Peyer's patch (tissue), 4 donors: Measurements from ENCODE around the gene EPS8. TPM values are rescaled to one million over a fixed set of nuclear protein-coding genes. Genes with fewer than 3 reads are reported as not detected.

Experiments
- DNase-seq, 3 donors: peaks; one replicate each; pipeline ENCODE4 v3.0.0-alpha.2; 2017 to 2019
- H3K27ac ChIP-seq, 4 donors: fragments of 200-600 bp; sonication (generic); one replicate each; pipeline ENCODE4 v1.5.1; 2016 to 2019
- H3K27me3 ChIP-seq, 2 donors: fragments of 200-600 bp; sonication (generic); one replicate each; pipeline ENCODE4 v1.5.1; 2019
- H3K36me3 ChIP-seq, 3 donors: fragments of 200-600 bp; sonication (generic); one replicate each; pipeline ENCODE4 v1.5.1; 2016 to 2019
- H3K4me1 ChIP-seq, 4 donors: fragments of 200-600 bp; sonication (generic); one replicate each; pipeline ENCODE4 v1.5.1; 2016 to 2019
- H3K4me3 ChIP-seq, 4 donors: fragments of 200-600 bp; sonication (generic); 1 replicate in 3 of 4; 2 replicates in 1 of 4; pipeline ENCODE4 v1.5.1; 2016 to 2019; ENCODE audit warnings: mild to moderate bottlenecking in 1 of 4
- H3K9me3 ChIP-seq, 4 donors: fragments of 200-600 bp; sonication (generic); one replicate each; pipeline ENCODE4 v1.5.1; 2016 to 2019; ENCODE audit warnings: mild to moderate bottlenecking in 1 of 4
- POLR2A ChIP-seq, 2 donors: fragments of 450-650 bp; IDR thresholded peaks; one replicate each; pipeline ENCODE4 v1.5.1; 2017; ENCODE audit warnings: antibody characterized with exemption in 2 of 2, mild to moderate bottlenecking in 2 of 2, moderate library complexity in 2 of 2
- total RNA-seq, 4 donors: library from RNA; depleted of rRNA; stranded (reverse); fragments of >200 nt; gene quantifications; one replicate each; pipeline ENCODE4 v1.1.0, GENCODE V29; 2016
- TF ChIP-seq, protein P1 (sequence below), 6 experiments: fragments of 450-650 bp in 4 of 6; fragments of 200-600 bp in 2 of 6; sonication (generic) in 1 of 6; IDR thresholded peaks; one replicate each; pipeline ENCODE4 v1.5.1; 2017 to 2019; ENCODE audit warnings: antibody characterized with exemption in 6 of 6, mild to moderate bottlenecking in 3 of 6, moderate library complexity in 1 of 6

The EPS8 gene
- total RNA-seq, 4 donors from 2014 or later: 57.8 to 168 (median 129) TPM

GRCh38 chr12:15729097-15729496 lies 60.1 kb downstream of the EPS8 start:
- no peaks in the 10 kb centered on the region for H3K27me3 ChIP-seq
- no peaks in the 10 kb centered on the region for H3K36me3 ChIP-seq
- no peak overlapping the region for H3K27ac ChIP-seq
- DNase-seq: no peak
- H3K4me1 ChIP-seq: peaks cover 0 to 37% (median 2%) of the 10 kb centered on the region in 4 donors
- TF ChIP-seq, protein P1, sequence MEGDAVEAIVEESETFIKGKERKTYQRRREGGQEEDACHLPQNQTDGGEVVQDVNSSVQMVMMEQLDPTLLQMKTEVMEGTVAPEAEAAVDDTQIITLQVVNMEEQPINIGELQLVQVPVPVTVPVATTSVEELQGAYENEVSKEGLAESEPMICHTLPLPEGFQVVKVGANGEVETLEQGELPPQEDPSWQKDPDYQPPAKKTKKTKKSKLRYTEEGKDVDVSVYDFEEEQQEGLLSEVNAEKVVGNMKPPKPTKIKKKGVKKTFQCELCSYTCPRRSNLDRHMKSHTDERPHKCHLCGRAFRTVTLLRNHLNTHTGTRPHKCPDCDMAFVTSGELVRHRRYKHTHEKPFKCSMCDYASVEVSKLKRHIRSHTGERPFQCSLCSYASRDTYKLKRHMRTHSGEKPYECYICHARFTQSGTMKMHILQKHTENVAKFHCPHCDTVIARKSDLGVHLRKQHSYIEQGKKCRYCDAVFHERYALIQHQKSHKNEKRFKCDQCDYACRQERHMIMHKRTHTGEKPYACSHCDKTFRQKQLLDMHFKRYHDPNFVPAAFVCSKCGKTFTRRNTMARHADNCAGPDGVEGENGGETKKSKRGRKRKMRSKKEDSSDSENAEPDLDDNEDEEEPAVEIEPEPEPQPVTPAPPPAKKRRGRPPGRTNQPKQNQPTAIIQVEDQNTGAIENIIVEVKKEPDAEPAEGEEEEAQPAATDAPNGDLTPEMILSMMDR (IDR thresholded peaks at IDR 0.05): no peak
- no peak for TF ChIP-seq POLR2A (IDR thresholded peaks at IDR 0.05)
- no peak overlapping the region for H3K4me3 ChIP-seq
- no peaks in the 10 kb centered on the region for H3K9me3 ChIP-seq

DNA sequence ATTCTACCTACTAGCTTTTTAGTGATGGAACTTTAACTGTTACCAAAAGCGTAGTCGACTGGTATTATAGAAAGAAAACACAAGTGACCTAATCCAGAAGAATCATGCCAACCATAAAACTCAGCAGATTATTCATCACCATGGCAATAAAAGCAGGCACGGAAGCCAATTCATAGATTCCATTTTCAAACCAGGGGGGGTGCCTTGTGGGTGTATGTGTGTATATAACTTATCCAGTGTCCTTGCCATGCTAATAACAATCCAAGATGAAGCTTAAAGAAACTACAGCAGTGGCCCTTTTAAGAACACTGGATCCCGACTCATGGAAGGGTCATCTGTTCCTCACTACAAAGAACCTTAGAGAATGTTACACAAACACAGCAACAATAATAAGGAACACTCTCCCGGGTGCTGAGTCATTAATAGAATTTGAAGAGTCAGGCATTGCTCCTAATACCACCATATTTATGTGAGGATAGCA lies 61.0 kb downstream of the EPS8 start:
- Histone ChIP-seq H3K27ac (peak overlapping the region in 3 of 4 donors; percentile 1 to 64 (median 6)), H3K36me3 (no peaks in the 10 kb centered on the region), H3K27me3 (no peaks in the 10 kb centered on the region), H3K9me3 (no peaks in the 10 kb centered on the region), H3K4me3 (no peak overlapping the region), H3K4me1 (peaks cover 0 to 33% (median 2%) of the 10 kb centered on the region in 4 donors)
- DNase-seq: no peak
- TF ChIP-seq POLR2A (IDR thresholded peaks at IDR 0.05): no peak
- TF ChIP-seq, protein P1 (IDR thresholded peaks at IDR 0.05): no peak

DNA sequence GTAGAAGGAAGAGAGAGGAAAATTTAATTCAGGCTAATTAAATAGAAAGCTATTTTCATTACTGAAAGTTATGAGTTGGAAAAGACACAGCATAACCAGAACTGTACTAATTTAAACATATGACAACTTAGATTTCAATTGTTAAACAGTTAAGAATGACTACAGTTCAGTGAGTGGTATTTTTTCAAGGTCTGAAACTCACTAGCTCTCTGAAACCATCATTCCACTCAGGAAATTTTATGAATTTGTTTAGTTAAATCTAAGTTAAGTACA lies 62.4 kb downstream of the EPS8 start:
- peaks cover 0 to 20% (median 2%) of the 10 kb centered on the region in 4 donors for H3K4me1 ChIP-seq
- no peaks in the 10 kb centered on the region for H3K9me3 ChIP-seq
- H3K27me3 ChIP-seq: no peaks in the 10 kb centered on the region
- no peak for DNase-seq
- H3K36me3 ChIP-seq: no peaks in the 10 kb centered on the region
- H3K4me3 ChIP-seq: no peak overlapping the region
- no peak for TF ChIP-seq POLR2A (IDR thresholded peaks at IDR 0.05)
- TF ChIP-seq, protein P1 (IDR thresholded peaks at IDR 0.05): no peak
- H3K27ac ChIP-seq: peak overlapping the region in 2 of 4 donors; percentile 20 to 36

DNA sequence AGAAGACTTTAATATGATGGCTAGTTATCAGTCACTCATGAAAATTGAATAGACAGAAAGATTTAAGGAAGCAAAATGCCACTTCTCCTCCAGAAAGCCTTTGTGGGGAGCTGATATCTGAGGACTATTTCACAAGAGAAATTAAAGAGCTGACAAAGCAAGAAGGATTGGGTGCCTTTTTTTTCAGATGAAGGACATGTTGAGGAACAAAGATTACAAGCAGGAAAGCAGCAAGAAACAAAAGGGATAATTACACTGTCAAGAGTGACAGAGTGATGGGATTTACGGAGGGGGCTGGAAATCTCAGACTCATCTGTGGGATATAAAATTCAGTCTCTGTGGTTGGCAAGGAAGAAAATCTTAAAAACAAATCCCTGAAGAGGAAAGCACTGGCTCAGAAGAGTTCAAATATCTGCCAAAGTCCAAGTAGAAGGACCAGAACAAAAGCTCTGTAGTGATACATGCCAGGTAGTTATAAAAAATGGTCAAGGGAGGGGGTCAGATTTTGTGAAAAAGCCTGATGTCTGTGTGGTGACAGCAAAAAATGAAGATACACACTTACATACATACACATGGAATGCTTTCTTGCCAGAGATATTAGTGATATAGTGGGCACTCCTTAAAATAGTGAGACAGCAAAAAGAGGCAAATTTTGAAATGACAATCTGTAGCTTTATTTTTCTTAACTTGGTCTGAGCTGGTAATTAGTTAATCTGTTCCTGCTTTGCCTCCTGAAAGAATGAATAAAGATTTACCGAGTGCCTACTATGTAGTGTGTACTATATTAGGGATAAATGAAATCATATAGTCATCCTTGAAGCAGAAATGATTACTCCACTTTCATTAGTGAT lies 62.9 kb downstream of the EPS8 start:
- Histone ChIP-seq H3K27ac (peak overlapping the region in 2 of 4 donors; percentile 20 to 36), H3K4me1 (peaks cover 0 to 15% (median 2%) of the 10 kb centered on the region in 4 donors), H3K9me3 (no peaks in the 10 kb centered on the region), H3K4me3 (no peak overlapping the region), H3K27me3 (no peaks in the 10 kb centered on the region), H3K36me3 (no peaks in the 10 kb centered on the region)
- no peak for TF ChIP-seq POLR2A (IDR thresholded peaks at IDR 0.05)
- TF ChIP-seq, protein P1 (IDR thresholded peaks at IDR 0.05): no peak
- no peak for DNase-seq

DNA sequence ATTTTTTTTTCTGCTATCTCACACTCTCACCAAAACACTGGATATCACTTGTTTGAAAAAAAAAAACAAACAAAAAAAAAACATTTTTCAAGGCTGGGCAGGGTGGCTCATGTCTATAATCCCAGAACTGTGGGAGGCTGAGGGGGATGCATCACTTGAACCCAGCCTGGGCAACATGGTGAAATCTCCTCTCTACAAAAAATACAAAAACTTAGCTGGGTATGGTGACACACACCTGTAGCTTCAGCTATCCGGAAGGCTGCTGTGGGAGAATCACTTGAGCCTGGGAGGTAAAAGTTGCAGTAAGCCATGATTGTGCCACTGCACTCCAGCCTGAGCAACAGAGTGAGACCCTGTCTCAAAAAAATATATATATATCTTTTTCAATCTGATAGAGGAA lies 66.2 kb downstream of the EPS8 start:
- peaks cover 0 to 41% (median 4%) of the 10 kb centered on the region in 4 donors for H3K4me1 ChIP-seq
- no peaks in the 10 kb centered on the region for H3K27me3 ChIP-seq

More for the DNA sequence above, 66.2 kb downstream of the EPS8 start:
- H3K9me3 ChIP-seq: no peaks in the 10 kb centered on the region
- no peak overlapping the region for H3K27ac ChIP-seq
- DNase-seq: no peak
- no peaks in the 10 kb centered on the region for H3K36me3 ChIP-seq
- H3K4me3 ChIP-seq: no peak overlapping the region
- TF ChIP-seq POLR2A (IDR thresholded peaks at IDR 0.05): no peak
- TF ChIP-seq, protein P1 (IDR thresholded peaks at IDR 0.05): no peak
